SK-N-SH treated with all-trans-retinoic acid at 6 μM for 48 hours (cell line): Measurements from ENCODE around the gene TOPAZ1.

Experiments
- GLIS3 ChIP-seq: fragments of 250-450 bp; sonication (Bioruptor Pico); IDR thresholded peaks from 2 replicates; pipeline ENCODE4 v1.5.0; 2020; ENCODE audit warnings: mild to moderate bottlenecking, moderate library complexity
- RARB ChIP-seq: fragments of 250-450 bp; sonication (Bioruptor Pico); IDR thresholded peaks from 2 replicates; pipeline ENCODE4 v1.8.0; 2021; ENCODE audit warnings: mild to moderate bottlenecking, moderate library complexity
- ZC3H10 ChIP-seq: fragments of 250-450 bp; sonication (Bioruptor Pico); IDR thresholded peaks from 2 replicates; pipeline ENCODE4 v1.5.1; 2021; ENCODE audit warnings: mild to moderate bottlenecking, moderate library complexity
- ZFP3 ChIP-seq: fragments of 250-450 bp; sonication (Bioruptor Pico); IDR thresholded peaks from 2 replicates; pipeline ENCODE4 v1.5.0; 2020; ENCODE audit warnings: mild to moderate bottlenecking, moderate library complexity
- TF ChIP-seq, protein P1 (sequence below): fragments of 250-450 bp; sonication (Bioruptor Pico); IDR thresholded peaks from 2 replicates; pipeline ENCODE4 v1.8.0; 2021; ENCODE audit warnings: low read depth, mild to moderate bottlenecking, moderate library complexity, borderline replicate concordance
- TF ChIP-seq, protein P2 (sequence below): fragments of 250-450 bp; sonication (Bioruptor Pico); IDR thresholded peaks from 2 replicates; pipeline ENCODE4 v1.5.1; 2020; ENCODE audit warnings: low read depth, mild to moderate bottlenecking, moderate library complexity

DNA sequence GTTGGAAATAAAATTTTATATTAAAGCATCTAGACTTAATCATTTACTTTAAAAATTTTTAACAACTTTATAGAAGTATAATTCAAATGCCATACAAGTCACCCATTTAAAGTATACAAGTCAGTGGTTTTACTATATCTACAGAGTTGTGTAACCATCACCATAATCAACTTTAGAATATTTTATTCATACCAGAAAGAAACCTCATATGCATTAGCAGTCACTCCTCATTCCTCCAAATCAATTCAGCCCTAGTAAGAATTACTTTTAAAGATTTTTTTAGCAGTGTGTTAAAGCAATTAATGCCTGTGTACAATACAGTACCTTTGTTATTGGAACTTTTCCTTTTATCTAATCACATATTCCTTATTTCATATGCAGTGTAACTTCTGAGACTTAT, 82.9 kb downstream of the TOPAZ1 start:
- TF ChIP-seq GLIS3 (CRISPR knock-in tag), result no peak
- TF ChIP-seq, protein P1, sequence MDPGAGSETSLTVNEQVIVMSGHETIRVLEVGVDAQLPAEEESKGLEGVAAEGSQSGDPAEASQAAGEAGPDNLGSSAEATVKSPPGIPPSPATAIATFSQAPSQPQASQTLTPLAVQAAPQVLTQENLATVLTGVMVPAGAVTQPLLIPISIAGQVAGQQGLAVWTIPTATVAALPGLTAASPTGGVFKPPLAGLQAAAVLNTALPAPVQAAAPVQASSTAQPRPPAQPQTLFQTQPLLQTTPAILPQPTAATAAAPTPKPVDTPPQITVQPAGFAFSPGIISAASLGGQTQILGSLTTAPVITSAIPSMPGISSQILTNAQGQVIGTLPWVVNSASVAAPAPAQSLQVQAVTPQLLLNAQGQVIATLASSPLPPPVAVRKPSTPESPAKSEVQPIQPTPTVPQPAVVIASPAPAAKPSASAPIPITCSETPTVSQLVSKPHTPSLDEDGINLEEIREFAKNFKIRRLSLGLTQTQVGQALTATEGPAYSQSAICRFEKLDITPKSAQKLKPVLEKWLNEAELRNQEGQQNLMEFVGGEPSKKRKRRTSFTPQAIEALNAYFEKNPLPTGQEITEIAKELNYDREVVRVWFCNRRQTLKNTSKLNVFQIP (CRISPR knock-in tag), result no peak
- TF ChIP-seq ZFP3 (CRISPR knock-in tag), result no peak
- TF ChIP-seq, protein P2, sequence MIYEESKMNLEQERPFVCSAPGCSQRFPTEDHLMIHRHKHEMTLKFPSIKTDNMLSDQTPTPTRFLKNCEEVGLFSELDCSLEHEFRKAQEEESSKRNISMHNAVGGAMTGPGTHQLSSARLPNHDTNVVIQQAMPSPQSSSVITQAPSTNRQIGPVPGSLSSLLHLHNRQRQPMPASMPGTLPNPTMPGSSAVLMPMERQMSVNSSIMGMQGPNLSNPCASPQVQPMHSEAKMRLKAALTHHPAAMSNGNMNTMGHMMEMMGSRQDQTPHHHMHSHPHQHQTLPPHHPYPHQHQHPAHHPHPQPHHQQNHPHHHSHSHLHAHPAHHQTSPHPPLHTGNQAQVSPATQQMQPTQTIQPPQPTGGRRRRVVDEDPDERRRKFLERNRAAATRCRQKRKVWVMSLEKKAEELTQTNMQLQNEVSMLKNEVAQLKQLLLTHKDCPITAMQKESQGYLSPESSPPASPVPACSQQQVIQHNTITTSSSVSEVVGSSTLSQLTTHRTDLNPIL (CRISPR knock-in tag), result no peak
- TF ChIP-seq ZC3H10 (CRISPR knock-in tag), result no peak
- TF ChIP-seq RARB (CRISPR knock-in tag), result no peak
